GM12875 (cell line): ENCODE results near the gene SOX5.

Experiments used
- H3K4me3 ChIP-seq: one replicate; pipeline ENCODE4 v1.5.1; 2011; ENCODE audit warnings: low read depth, low read length, control low read depth
- TF ChIP-seq, protein P1 (sequence below): IDR thresholded peaks from 2 replicates; pipeline ENCODE4 v1.5.1; 2011; ENCODE audit warnings: low read depth, mild to moderate bottlenecking, control low read depth, inconsistent platforms, low read length, moderate library complexity, borderline replicate concordance; ENCODE audit not compliant: insufficient read depth

SOX5 gene

GRCh38 chr12:23810329-23810902 lies 139.1 kb downstream of the SOX5 start:
- TF ChIP-seq, protein P1, sequence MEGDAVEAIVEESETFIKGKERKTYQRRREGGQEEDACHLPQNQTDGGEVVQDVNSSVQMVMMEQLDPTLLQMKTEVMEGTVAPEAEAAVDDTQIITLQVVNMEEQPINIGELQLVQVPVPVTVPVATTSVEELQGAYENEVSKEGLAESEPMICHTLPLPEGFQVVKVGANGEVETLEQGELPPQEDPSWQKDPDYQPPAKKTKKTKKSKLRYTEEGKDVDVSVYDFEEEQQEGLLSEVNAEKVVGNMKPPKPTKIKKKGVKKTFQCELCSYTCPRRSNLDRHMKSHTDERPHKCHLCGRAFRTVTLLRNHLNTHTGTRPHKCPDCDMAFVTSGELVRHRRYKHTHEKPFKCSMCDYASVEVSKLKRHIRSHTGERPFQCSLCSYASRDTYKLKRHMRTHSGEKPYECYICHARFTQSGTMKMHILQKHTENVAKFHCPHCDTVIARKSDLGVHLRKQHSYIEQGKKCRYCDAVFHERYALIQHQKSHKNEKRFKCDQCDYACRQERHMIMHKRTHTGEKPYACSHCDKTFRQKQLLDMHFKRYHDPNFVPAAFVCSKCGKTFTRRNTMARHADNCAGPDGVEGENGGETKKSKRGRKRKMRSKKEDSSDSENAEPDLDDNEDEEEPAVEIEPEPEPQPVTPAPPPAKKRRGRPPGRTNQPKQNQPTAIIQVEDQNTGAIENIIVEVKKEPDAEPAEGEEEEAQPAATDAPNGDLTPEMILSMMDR, result no peak
- no peak overlapping the region for H3K4me3 ChIP-seq

GRCh38 chr12:23803540-23803939 lies 145.9 kb downstream of the SOX5 start:
- TF ChIP-seq, protein P1, result no peak
- H3K4me3 ChIP-seq, result no peak overlapping the region

- H3K4me3 ChIP-seq, result no peak overlapping the region
- TF ChIP-seq, protein P1, result no peak
These were observed 154.0 kb downstream of the SOX5 start for GRCh38 chr12:23795494-23795893.

GRCh38 chr12:23781118-23781517 lies 168.4 kb downstream of the SOX5 start:
- no peak overlapping the region for H3K4me3 ChIP-seq

DNA sequence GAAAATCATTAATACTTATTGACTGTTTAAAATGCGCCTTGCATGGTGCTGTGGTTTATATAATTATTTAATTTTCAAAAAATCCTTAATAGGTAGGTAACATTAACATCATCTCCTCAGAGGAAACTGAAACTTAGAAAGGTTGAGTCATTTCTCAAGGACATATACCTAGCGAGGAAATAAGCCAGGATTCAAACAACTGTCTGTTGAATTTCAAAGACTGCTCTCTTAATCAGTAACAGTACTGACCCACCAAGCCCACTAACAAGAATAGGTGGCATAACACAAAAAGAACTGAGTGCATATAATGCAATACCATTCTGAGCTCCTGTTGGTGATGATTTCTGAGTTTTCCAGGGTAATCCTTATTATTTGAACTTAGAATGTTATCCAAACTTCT lies 174.3 kb downstream of the SOX5 start:
- TF ChIP-seq, protein P1, result no peak
- H3K4me3 ChIP-seq, result no peak overlapping the region

More at GRCh38 chr12:23781118-23781517, 168.4 kb downstream of the SOX5 start:
- TF ChIP-seq, protein P1, result no peak

DNA sequence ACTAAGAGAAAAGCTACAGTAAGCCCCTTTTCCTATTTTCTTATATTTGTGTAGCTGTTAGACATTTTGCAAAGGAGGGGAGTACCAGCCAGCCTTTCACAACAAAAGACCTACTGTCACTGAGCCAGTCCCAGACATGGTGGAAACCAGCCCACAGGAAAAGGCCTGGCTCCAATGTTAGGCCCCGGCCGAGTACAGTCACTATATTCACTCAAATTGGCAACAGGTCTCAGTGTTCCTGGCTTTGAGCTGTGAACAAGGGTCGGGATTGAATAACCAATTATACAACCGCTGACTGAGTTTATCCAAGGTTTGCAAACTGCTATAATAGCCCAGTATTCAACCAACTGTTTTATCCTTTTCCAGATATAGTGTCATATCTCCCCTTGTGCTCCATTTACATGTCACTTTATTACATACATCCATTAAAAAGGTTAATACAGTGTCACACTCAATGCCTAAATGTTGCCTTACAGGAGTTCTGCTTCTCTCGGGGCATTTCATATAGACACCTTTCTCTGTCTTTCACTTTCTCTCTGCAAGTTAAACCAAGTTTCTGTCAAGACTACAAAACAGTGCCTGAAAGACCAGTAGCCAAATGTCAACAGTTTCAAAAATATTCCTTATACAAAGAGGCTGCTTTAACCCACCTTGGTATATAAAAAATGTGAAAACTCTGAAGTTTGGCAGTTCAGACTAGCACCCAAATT lies 178.1 kb downstream of the SOX5 start:
- H3K4me3 ChIP-seq, result no peak overlapping the region
- TF ChIP-seq, protein P1, result no peak
